T-helper 2 cell treated with Interferon-gamma antibody and Interleukin-4, amounts not matched to agents 100 ng/mL and 5 ng/mL, for 36 hours (primary cell): ENCODE data around the gene ANO10. TPM values are rescaled to one million over a fixed set of nuclear protein-coding genes. Genes with fewer than 3 reads are reported as not detected.

ENCODE experiments used
- intact Hi-C: fragments of 100-400 bp; cut with micrococcal nuclease; formaldehyde crosslinking; loops from one replicate; pipeline ENCODE4 v1.15.1; 2023
- total RNA-seq: library from RNA; stranded (reverse); gene quantifications from 2 replicates; pipeline ENCODE4 v1.2.3, GENCODE V29; 2022

The ANO10 gene
- total RNA-seq, 1 donor from 2014 or later: 11.3 TPM

- intact Hi-C loops: no loop called here
These were observed 198.2 kb downstream of the ANO10 start for GRCh38 chr3:43423639-43424038.

- intact Hi-C loops: no loop called here
These were observed 198.7 kb downstream of the ANO10 start for GRCh38 chr3:43423142-43423541.

GRCh38 chr3:43418601-43419272 lies 203.1 kb downstream of the ANO10 start:
- intact Hi-C loops: no loop called here

GRCh38 chr3:43417133-43417532 lies 204.7 kb downstream of the ANO10 start:
- intact Hi-C loops: no loop called here

DNA sequence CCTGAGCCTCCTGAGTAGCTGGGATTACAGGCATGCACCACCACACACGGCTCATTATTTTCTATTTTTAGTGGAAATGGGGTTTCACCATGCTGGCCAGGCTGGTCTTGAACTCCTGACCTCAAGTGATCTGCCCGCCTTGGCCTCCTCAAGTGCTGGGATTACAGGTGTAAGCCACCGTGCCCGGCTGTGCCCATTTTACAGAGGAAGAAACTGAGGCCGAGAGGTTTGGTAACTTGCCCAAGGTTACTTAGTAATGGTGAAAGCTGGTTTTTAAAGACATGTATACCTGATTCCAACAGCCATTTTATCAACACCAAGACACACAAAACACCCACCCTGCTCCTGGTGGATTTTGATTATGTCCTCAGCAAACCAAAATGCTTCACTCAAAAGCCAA lies 206.7 kb downstream of the ANO10 start:
- intact Hi-C loops: no loop called here

DNA sequence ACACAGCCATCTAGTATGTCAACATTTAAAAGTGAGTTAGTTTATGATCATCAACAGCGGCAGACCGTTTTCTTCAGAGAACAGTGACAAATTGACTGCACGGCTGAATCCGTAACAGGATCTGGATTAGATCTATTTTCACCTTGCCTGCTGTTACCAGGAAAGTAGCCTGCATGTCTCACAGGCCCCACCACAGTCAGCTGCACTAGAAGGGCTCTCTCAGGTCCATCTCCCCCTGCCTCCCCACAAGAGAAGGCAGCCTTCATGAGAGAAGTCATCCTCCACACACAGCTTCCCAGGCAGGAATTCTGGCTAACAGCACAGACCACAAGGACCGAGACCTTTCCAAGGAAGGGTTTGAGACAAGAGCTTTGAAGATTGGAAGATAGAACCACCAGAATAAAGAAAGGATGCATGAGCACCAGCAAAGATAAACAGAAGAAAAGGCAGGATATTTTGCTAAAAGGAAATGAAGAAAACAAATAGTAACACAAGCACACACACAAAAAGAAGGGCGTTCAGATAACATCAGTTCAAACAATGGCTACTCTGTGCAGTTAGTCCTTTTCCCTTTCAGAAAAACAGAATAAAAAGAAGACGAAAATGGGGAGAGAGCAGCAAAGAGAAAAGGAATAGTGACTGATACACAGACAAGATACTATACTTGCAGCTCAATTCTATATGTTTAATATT lies 208.0 kb downstream of the ANO10 start:
- intact Hi-C loops: no loop called here

DNA sequence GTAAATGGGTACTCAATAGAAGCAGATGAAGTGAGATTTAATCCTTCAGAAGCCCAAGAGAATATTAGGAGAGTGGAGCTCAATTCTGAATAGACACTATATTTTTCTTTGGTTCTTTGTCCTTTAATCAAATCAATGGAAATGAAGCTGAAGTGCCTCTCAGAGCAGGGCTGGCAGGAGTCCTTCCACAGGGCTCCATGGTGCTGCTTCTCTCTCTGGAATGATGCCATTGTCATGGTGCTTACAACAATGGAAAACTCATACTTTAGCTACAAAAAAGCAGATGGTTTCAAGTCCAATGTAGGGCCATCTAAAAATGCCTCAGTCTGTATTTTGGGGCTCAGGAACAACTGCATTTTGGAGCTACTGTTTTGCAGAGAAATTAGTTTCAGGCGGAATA lies 210.4 kb downstream of the ANO10 start:
- intact Hi-C loops: no loop called here

DNA sequence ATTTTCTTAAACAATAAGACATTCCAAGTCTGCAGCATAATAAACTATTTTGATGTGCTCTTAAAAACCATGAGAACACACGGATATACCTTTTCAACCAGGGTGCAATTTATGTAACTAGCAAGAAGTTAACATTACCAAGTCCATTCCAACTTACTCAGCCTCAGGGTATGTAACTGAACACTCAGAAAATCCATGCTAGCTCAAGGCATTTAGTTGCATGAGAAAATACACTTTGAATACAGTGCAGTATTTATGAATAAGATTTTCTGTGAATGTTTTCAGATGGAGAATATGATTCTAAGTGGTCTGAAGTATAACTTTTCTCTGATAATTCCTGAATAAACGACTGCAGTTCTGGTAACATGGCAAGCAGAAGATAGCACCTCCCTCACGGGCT lies 211.2 kb downstream of the ANO10 start:
- intact Hi-C loops: no loop called here

DNA sequence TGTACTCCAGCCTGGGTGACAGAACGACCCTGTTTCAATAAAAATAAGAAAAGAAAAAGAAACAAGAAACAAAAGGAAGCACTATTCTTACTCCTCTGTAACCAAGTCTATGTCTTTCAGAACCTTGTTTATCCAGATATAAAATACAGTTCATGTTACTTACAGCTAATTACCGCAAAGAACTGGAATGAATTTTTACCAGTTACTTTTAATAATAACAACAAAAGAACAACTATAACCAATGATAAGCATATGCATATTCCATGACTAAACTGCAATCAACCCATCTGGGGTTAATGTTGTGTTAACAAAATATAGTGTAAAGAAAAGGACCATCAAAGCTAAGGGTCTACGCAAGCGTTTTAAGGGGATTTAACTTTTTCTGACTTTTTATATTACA lies 212.3 kb downstream of the ANO10 start:
- intact Hi-C loops: no loop called here

DNA sequence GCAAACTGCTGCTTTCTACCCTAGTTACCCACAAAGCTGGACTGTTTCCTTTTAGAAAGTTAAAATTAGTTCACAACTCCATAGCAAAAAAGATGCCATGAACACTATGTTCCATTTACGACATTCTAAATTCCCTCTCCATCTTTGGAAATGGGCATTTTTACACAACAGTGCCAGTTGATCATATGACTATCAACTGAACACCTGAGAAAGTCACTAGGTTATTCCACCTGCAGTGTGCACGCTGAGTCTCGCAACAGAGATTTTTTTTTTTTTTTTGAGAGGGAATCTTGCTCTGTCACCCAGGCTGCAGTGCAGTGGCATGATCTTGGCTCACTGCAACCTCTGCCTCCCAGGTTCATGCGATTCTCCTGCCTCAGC lies 215.2 kb downstream of the ANO10 start:
- intact Hi-C loops: no loop called here

DNA sequence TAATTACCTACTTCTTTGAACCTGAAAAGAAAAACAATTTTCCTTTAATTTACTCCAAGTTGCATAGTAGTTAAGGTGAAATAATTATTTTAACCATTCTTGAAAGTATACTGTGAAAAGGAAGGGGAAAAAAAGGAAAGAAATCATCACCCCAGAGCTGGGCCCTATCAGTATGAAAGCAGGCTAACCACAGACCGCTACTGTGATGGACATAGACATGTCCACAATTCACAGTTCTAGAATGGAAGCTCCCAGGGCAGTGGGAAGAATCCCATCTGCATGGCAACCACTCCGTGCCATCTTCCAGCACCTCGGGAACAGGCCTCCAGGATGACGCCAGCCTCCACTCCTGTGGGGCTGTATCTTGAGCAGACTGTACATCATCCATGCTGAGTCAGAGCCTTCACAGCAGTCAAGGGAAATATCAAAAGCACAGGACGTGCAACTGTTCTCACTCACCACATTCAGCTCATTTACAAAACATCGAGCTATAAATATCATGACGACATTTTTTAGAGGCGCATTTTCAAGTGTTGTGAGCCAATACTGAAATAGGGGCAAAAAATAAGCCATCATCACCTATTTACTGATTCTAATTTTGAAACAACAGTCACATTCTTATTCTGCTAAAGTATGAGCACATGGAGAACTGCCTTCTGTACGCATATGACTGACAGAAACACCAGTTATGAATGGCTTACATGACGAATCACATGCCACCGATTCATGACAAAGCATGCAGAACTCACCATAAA lies 215.7 kb downstream of the ANO10 start:
- intact Hi-C loops: no loop called here

DNA sequence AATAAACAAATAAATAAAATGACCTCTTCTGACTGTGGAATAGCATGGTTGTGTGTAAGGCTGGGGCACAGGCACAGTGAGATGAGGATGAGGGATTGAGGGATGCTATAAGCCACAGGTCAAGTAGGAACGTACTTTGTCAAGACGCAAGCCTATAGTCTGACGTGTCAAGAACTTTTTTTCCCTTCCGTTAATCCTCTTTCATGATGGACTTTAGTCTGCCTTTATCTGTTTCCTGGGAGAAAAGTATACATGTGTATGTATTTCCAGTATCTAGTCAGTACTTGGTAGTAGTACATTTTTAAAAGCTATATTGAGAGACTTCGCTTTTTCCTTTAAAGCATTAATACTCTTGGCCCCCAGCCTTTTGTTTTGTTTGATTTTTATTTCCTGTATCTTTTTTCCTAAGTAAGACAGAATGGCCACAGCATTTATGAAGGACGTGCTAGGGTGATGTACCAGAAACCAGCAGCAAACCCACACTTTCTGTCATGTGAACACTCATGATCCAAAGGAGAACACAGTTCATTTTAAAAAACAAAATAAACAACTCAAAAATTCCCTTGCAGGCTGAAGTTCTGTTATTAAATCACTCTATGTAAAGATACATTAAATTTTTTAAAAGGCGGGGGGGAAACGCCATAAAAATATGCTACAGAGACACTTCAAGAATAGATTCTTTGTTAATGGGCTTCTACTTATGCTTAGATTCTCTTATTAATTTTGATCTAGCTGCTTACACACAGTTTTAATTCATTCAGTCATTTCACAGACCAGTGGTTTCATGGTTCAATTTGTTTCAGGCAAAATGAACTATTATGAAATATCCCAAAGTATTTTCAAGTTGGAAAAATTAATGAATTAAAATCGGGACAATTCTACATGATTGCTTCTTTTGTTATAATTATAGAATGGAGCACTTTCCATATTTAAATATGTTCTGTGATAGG lies 220.8 kb downstream of the ANO10 start:
- intact Hi-C loops: no loop called here

GRCh38 chr3:43400167-43400566 lies 221.6 kb downstream of the ANO10 start:
- intact Hi-C loops: no loop called here

- intact Hi-C loops: no loop called here
These were observed 222.8 kb downstream of the ANO10 start for GRCh38 chr3:43399034-43399433.

DNA sequence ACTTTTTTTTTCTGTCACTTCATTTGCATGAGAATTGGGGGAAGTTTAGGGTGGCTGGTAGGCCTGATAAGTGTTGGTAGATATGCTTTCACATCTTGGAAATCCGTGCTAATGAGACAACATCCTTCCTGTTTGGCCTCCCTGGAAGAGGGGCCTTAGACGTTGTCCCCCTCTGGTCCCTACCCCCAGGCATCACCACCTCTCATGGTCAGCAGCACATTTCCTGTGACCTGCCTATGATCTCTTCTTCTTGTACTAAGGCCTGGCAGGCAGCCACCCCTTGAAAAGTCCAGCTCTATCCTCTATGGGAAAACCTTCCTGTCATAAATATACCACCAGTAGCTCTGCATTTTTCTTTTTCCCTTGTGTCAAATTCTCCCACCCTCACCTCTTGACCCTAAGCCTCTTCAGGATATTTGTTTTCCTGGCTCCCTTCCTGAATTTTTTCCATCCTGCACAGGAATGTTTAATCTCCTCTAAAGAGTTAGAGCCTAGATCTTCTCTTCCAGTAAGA lies 227.7 kb downstream of the ANO10 start:
- intact Hi-C loops: no loop called here

DNA sequence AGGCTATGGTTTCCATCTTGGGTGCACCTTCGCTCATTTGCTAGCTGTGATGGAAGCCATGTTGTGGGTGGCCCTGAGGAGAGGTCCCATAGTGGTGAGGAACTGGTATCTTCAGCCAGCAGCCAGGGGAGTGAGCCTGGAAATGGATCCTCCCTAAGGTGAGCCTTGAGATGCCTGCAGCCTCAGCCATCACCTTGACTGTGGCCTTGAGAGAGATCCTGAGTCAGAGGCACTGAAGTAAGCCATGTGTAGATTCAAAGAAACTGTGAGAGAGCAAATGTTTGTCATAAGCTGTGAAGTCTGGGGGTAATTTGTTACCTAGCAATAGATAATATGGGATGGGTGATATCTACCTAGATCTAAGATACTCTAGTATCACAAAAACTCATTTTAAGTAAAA lies 230.2 kb downstream of the ANO10 start:
- intact Hi-C loops: no loop called here

DNA sequence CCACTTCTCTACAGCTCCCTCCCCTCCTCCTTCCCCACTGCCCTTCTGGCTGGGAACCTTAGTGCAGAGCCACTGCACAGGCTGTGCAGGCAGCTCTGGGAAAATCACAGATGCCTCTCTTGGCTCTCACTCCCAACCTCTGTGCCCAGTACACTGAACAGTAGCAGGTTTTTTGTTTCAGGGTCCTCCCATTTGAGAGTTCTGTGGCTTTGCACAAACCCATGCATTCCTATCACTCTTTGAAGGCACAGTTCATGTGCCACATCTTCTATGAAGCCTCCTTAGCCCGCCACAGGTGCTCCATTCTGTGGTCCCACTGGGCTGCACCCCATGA lies 231.6 kb downstream of the ANO10 start:
- intact Hi-C loops: no loop called here

DNA sequence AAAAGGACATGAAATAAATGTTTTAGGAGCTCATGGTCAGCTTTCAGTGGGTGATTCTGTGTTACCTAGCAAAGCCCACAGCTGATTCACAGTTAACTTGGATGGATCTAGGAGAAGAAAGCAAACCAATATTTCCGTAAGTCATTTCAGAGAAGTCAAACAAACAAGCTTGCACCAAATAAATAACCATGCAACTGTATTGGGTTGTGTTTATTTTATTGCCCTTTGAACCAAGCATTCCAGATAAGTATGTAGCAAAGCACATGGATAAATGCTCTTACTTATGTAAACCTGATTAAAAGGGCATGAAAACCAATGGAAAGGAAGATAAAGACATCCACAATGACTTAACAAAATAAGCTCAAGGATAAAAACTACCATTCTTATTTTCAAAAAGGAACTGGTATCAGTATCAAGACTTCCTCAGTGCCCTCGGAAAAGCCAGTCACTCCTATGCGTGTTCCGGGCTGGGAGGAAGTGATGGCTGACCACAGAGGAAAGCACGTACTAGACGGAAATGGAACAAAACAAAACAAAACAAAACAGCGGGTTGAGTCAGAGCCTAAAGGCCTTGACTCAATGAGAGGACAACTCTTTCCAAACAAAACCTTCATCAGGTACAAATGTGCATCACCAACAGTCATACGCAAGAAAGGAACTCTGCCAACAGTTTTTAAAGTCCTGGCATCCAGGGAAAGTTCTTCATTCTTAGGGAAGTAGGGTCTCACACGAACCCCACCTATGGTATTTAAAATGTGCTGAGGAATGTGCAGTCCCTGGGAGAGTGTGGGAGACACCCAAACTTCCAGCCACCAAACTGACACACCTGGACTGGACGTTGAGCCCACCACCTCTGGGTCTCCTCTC lies 232.2 kb downstream of the ANO10 start:
- intact Hi-C loops: loop anchor here (1.0 to 5.0 kb wide), 4 partner anchors 42 to 233 kb away; partner anchors contain the start of gene ANO10

- intact Hi-C loops: loop anchor here (1.0 to 5.0 kb wide), 4 partner anchors 42 to 233 kb away; partner anchors contain the start of gene ANO10
These were observed 232.9 kb downstream of the ANO10 start for GRCh38 chr3:43388915-43389314.

DNA sequence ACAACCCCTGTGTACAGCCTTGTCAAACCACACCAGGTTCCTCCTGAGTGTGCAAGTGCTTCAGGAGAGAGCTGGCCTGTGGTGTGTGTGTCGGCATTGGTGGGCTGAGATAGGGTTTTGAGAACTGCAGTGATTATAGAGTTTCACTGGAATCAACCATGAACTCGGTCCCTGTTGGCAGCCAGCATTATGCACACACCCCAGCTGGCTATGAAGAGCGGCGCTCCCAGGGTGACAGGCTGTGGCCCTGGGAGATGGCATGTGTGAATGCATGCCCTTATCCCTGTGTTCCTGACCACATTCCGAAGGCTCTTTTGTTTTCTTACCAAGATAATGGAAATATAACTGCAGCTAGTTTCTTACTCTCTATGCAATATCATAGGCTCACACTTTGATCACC lies 233.6 kb downstream of the ANO10 start:
- intact Hi-C loops: loop anchor here (5.0 kb wide), 1 partner anchor 234 kb away; the partner anchor contains the start of gene ANO10
